Right ventricle myocardium superior (tissue), 1 donor: ENCODE measurements around the gene ZBTB20. TPM values are rescaled to one million over a fixed set of nuclear protein-coding genes. Genes with fewer than 3 reads are reported as not detected.

Experiments
- ATAC-seq: fragments of 200-7000 bp; cut with Tn5 transposase; one replicate; pipeline ENCODE4 v1.9.1; 2020; ENCODE audit warnings: mild to moderate bottlenecking; ENCODE audit not compliant: poor library complexity
- DNase-seq: peaks from one replicate; pipeline ENCODE4 v3.0.0-alpha.2; 2020
- intact Hi-C: fragments of 100-400 bp; cut with DNase I; formaldehyde crosslinking; loops from one replicate; pipeline ENCODE4 v1.11.2; 2022
- total RNA-seq: library from RNA; stranded (reverse); fragmentation: NEBNext Ultra II Directional; extraction: Animal tissue kit (Norgen Biotek cat#: 25700); gene quantifications from one replicate; pipeline ENCODE4 v1.2.1, GENCODE V29; 2021
- donor health status: DM: no; HTN: yes; CAD: no; lungs with severe emphysema.

The ZBTB20 gene
- total RNA-seq, 1 donor from 2014 or later, result 53.4 TPM

- DNase-seq, result no peak
- intact Hi-C loops, result no loop called here
- ATAC-seq, result no peak
Measured at GRCh38 chr3:114608293-114608692, 538.8 kb downstream of the ZBTB20 start.

- DNase-seq (no peak), ATAC-seq (peak; percentile 11)
- intact Hi-C loops, result no loop called here
Measured at GRCh38 chr3:114606336-114606735, 540.8 kb downstream of the ZBTB20 start.

GRCh38 chr3:114600571-114600970, 546.5 kb downstream of the ZBTB20 start:
- ATAC-seq (peak; percentile 20), DNase-seq (no peak)
- intact Hi-C loops, result no loop called here

DNA sequence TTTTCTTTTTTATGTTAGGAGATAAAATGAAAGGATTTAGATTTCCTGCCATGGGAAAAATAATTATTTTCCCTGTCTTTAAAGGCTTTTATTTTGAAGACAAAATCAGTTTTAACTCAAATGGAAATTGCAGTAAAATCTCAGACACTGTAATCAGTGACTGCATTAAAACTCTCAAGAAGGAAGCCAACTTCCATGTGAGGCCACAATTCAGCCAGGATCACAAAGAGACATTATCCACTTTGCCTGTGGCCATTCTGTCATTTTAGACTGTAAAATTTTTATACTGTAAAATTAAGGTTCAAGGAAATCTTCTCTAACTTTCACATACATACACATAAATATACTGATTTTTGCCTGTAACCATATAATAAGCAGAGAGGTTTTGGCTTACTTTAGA, 549.2 kb downstream of the ZBTB20 start:
- intact Hi-C loops, result no loop called here
- ATAC-seq (no peak), DNase-seq (no peak)

DNA sequence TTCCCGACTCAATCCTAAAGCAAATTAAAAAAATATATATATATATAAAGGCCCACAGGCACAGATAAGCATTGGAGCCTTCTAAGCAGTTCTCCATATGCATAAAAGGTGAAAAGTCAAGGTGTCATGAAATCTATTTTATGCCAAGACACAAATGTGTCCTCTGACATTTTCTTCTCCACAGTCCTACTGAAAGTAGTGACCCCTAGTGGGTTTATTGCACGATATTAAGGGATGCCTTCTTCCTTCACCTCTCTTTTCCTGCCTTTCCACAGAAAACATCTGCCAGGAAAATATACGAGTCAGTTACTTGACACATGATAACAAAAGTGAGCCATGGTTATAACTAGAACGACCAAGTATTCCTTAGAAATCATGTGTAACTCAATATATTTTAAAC, 550.1 kb downstream of the ZBTB20 start:
- DNase-seq, result no peak
- intact Hi-C loops, result no loop called here
- peak; percentile 13 for ATAC-seq

GRCh38 chr3:114596147-114596546, 550.9 kb downstream of the ZBTB20 start:
- intact Hi-C loops, result no loop called here
- ATAC-seq, result no peak

DNA sequence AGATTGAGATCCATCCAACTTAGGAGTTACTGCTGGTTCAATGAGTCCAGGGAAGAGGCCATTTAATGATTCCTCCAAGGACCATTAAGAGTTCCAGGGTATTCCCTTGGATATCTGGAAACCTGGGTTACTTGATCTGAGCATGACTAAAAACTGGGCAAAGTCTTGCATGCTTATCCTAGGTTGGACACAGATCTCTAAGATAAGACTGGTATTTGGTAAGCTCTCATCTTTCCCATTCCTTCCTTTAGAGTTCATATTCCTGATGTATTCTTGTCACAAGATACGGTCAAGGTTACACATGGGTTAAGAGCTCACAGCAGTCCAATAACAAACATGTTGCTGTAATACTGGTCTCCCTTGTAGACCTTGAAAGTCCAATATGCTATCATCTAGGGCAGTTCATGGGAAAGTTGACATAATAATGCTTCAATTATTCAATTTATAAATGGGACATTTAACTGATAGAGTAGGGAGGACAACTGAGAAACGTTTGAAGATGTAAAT, 551.5 kb downstream of the ZBTB20 start:
- no peak for DNase-seq
- peak; percentile 27 for ATAC-seq
- intact Hi-C loops, result no loop called here

More at GRCh38 chr3:114596147-114596546, 550.9 kb downstream of the ZBTB20 start:
- no peak for DNase-seq

DNA sequence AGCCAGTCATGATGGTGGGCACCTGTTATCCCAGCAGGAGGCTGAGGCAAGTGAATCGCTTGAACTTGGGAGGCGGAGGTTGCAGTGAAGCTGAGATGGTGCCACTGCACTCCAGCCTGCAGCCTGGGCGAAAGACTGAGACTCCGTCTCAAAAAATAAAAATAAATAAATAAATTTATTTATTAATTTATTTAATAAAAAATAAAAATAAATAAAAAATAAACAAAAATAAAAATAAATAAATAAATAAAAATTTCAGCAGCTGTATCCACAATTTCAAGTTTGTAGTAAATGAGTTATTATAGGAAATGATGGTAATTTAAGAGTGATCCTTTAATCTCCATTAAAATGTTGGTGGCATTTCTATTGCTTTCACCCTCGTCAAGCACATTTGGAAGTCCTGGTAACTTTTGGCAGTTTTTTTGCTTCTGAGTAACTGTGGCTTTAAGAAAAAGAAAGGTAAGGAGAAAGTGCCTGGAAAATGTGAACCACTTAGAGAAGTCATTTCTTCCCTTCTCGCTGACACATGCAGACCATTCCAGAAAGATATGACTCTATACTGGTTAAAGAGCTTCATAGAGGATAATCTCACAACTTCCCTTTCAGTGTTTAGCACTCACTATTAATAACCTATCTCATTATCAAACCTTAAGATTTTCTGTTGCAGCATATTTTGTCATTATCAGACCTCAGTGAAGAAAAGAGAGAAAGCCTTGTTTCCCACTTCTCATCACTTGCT, 556.6 kb downstream of the ZBTB20 start:
- no peak for DNase-seq
- intact Hi-C loops, result no loop called here
- no peak for ATAC-seq

DNA sequence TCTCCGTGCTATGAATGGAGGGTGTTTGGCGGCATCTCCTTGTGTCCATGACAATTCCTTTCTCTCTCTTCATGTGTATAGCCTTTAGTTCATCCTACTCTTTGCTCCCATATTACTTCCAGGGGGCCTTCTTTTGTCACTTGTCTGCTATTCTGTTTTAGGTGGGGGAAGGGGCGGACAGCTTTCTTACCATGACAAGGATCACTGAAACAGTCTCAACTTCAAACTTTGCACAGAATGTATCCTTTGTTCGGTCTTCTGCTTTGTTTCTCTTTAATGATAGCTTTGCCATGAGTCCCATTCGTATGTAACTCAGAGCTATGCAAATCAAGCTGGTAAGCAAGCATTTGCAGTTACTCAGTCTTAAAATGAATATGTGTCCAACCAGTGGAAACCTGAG, 559.1 kb downstream of the ZBTB20 start:
- intact Hi-C loops, result no loop called here
- DNase-seq (no peak), ATAC-seq (no peak)

DNA sequence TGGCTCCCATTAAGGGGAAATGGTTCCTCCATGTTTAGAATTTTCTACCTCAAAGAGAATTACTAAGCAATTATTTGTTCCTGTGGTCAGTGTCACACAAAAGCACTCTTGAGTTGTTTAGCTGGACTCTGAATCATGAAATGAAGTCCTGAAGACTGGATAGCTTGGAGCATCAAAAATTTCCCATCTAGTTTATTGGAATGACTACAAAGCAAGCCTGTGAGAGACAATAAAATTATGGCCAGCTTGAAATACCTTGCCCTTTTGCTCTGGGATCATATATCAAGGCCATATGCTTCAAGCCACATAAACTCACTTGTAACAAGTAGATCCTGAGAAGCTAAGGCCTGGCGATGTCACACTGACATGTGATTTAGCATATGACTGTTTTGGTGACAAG, 561.0 kb downstream of the ZBTB20 start:
- DNase-seq, result no peak
- ATAC-seq, result no peak
- intact Hi-C loops, result no loop called here

DNA sequence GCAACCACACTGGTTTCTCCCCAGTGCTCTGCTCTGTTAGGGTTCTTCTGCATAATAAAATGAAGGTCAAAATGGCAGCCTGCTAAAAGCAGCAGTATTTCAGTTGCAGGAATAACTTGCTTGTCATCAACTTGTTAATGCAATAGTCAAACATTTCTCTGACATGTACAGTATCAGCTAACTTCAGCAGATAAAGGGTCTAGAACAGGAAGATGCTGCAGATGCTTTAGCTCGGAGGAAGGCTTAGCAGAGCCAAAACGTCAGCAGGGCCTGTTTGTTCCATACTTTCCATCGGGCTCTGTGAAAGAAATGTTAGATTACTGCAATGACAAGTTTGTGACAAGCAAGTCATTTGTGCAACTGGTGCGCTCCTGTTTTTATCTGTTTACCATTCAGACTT, 561.4 kb downstream of the ZBTB20 start:
- DNase-seq, result no peak
- intact Hi-C loops, result no loop called here
- ATAC-seq, result peak; percentile 79

DNA sequence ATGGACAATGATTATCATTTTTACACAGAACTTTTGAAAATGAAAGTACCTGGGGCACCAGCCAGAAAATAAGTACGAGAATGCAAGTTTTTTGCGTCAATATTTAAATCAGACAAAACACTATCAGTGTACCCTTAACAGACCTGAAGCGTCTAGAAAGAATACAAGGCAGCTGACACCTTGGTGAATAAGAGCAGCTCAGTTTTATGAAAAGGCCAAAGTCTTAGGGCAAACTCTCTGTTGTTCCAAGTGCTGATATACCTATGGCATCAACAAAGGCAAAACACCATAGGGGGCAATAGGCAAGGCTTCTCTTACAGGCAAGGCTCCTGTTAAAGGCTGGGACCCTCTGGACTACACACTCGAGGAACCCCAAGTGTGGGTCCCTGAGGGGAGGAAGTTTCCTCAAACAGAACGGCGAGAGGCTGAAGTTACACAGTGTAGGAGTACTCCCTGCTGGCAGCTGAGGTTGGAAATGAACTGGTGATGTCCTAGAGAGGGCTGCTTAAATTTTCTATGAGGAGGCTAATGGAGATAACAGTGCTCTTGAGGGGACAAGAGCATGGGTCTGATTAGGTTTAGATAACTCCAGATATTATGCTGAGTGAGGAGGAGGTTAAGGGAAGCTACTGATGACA, 562.2 kb downstream of the ZBTB20 start:
- intact Hi-C loops, result no loop called here
- ATAC-seq, result peak; percentile 62
- no peak for DNase-seq

GRCh38 chr3:114582929-114583328, 564.2 kb downstream of the ZBTB20 start:
- intact Hi-C loops, result no loop called here
- DNase-seq (no peak), ATAC-seq (no peak)

DNA sequence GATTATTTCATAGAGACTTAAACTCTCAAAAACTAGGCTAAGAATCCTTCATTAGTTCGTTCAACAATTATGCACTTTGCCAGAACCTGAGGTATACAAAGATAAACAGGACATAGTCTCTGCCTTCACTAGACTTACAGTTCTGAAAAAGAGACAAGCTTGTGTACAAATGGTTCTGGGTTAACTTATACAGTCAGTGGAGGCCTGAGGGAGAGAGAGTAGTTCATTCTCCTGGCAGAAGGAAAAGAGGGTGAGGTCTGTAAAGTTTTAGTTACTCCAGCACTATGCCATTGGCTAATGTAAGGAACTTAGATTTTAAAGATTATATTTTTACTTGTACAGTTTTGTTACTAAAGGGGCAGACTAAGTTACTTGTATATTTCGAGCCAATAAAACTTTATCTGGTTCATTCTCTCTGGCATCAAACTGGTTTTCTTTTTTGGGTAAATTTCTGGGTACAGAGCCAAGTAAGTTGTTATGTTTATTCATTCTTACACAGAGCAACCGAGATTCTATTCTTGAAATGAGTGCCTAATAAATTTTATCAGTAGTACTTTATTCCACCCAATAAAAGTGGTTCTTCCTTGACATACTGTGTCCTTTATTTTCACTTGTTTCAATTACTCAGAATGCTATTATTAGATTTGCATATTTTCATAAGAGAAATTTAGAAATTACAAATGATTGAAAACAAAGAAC, 574.6 kb downstream of the ZBTB20 start:
- ATAC-seq, result peak; percentile 66
- DNase-seq, result no peak

GRCh38 chr3:114571363-114571762, 575.7 kb downstream of the ZBTB20 start:
- intact Hi-C loops, result no loop called here
- no peak for DNase-seq
- no peak for ATAC-seq

More for the DNA sequence above, 574.6 kb downstream of the ZBTB20 start:
- intact Hi-C loops, result no loop called here

DNA sequence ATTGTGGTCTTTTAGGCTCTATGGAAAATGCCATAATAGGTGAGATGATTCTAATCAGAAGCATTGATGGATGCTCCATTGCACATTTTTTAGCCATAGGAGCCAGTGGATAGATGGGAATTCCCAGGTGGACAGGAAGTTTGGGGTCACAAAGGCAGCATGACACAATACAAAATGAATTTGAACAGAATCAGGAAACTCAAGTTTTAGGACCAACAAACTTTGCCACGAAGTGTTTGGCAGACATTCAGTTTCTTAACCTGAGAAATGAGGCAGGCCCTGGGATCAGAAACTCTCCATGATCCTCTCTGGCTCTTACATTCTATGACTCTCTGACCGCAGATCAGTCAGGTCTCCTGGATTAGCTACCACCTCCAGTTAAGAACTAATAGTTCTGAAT, 577.9 kb downstream of the ZBTB20 start:
- intact Hi-C loops, result no loop called here
- ATAC-seq, result no peak

GRCh38 chr3:114567771-114568170, 579.3 kb downstream of the ZBTB20 start:
- DNase-seq (no peak), ATAC-seq (peak; percentile 15)
- intact Hi-C loops, result no loop called here

More for the DNA sequence above, 577.9 kb downstream of the ZBTB20 start:
- DNase-seq, result no peak

- ATAC-seq (peak; percentile 10), DNase-seq (no peak)
- intact Hi-C loops, result no loop called here
Measured at GRCh38 chr3:114566767-114567166, 580.3 kb downstream of the ZBTB20 start.

DNA sequence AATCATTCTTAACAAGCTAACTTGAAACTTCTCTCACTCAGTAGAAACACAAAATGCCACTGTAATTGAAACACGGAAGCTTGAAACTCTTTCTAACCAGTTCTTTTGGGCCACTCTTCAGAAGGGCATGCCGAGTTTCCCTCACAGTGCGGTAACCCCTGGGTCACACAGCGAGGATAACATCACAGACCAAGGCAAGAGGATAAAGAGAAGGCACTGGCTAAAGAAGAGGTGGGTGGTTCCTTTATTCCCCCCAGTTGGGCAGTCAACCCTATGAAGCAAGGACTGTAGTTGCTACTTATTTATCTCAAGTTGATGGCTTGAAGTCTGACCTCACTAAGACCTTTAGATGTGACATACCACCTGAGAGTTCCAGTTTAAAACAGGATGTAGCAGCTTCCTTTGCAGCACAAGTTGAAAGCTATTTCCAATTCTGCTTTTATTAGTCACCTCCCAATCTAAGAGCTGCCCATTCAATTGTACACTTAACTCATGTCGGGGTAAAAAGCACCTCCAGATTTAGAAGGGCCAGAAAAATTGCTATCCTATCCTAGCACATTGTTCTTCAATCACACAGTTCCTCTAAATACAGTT, 580.8 kb downstream of the ZBTB20 start:
- intact Hi-C loops, result no loop called here
- ATAC-seq (peak; percentile 14), DNase-seq (no peak)
